Adipocyte (in vitro differentiated cells): Measurements from ENCODE around the gene FZR1.

Source experiments
- DNase-seq: peaks from one replicate; pipeline ENCODE4 v3.0.0-alpha.2; 2015; ENCODE audit warnings: low read depth
- H3K27me3 ChIP-seq: replicated peaks from 2 replicates; pipeline ENCODE4 v1.7.0; 2013; ENCODE audit warnings: mild to moderate bottlenecking, low read length, moderate library complexity; ENCODE audit not compliant: control insufficient read depth, insufficient read depth
- H3K36me3 ChIP-seq: 2 replicates; pipeline ENCODE4 v1.7.0; 2013; ENCODE audit warnings: low read length, mild to moderate bottlenecking, moderate library complexity; ENCODE audit not compliant: control insufficient read depth, insufficient read depth, severe bottlenecking
- H3K4me1 ChIP-seq: 2 replicates; pipeline ENCODE4 v1.7.0; 2013; ENCODE audit warnings: mild to moderate bottlenecking, low read length, moderate library complexity; ENCODE audit not compliant: control insufficient read depth, insufficient read depth
- H3K4me3 ChIP-seq: 2 replicates; pipeline ENCODE4 v1.7.0; 2013; ENCODE audit warnings: mild to moderate bottlenecking, low read length, moderate library complexity
- H3K9ac ChIP-seq: 2 replicates; pipeline ENCODE4 v1.7.0; 2013; ENCODE audit warnings: mild to moderate bottlenecking, low read length, moderate library complexity
- H3K9me3 ChIP-seq: 2 replicates; pipeline ENCODE4 v1.7.0; 2013; ENCODE audit warnings: mild to moderate bottlenecking, low read length, moderate library complexity; ENCODE audit not compliant: control insufficient read depth

The FZR1 gene

GRCh38 chr19:3537438-3538240, 31.5 kb downstream of the FZR1 start:
- Histone ChIP-seq H3K9ac (no peak overlapping the region), H3K36me3 (peaks cover 32% of the 10 kb centered on the region), H3K27me3 (no peaks in the 10 kb centered on the region), H3K4me3 (no peak overlapping the region), H3K9me3 (no peaks in the 10 kb centered on the region), H3K4me1 (peaks cover 11% of the 10 kb centered on the region)
- DNase-seq, result no peak

- peaks cover 11% of the 10 kb centered on the region for H3K4me1 ChIP-seq
- no peak for DNase-seq
Measured at GRCh38 chr19:3538258-3538929, 32.3 kb downstream of the FZR1 start.

GRCh38 chr19:3538965-3539755, 33.0 kb downstream of the FZR1 start, which contains the start of gene TEKTIP1:
TEKTIP1 (plus strand) TSS chr19:3539174; CDS start chr19:3539178, 4 bp downstream.
- H3K36me3 ChIP-seq, result peaks cover 18% of the 10 kb centered on the region
- H3K27me3 ChIP-seq, result no peaks in the 10 kb centered on the region
- H3K4me1 ChIP-seq, result peaks cover 11% of the 10 kb centered on the region
- no peak within 1 kb of the TSS for H3K9ac ChIP-seq
- no peak within 1 kb of the TSS for H3K4me3 ChIP-seq
- H3K9me3 ChIP-seq, result no peaks in the 10 kb centered on the region
- no peak for DNase-seq

More at GRCh38 chr19:3538258-3538929, 32.3 kb downstream of the FZR1 start:
- no peak overlapping the region for H3K4me3 ChIP-seq
- peaks cover 24% of the 10 kb centered on the region for H3K36me3 ChIP-seq
- no peaks in the 10 kb centered on the region for H3K27me3 ChIP-seq
- H3K9ac ChIP-seq, result no peak overlapping the region
- H3K9me3 ChIP-seq, result no peaks in the 10 kb centered on the region

GRCh38 chr19:3539756-3540118, 33.6 kb downstream of the FZR1 start:
- peaks cover 16% of the 10 kb centered on the region for H3K36me3 ChIP-seq

GRCh38 chr19:3543150-3544057, 37.3 kb downstream of the FZR1 start:
- H3K4me1 ChIP-seq, result no peaks in the 10 kb centered on the region

More at GRCh38 chr19:3539756-3540118, 33.6 kb downstream of the FZR1 start:
- H3K27me3 ChIP-seq, result no peaks in the 10 kb centered on the region
- H3K4me3 ChIP-seq, result no peak overlapping the region
- H3K9me3 ChIP-seq, result no peaks in the 10 kb centered on the region
- no peak overlapping the region for H3K9ac ChIP-seq
- no peak for DNase-seq
- H3K4me1 ChIP-seq, result peaks cover 11% of the 10 kb centered on the region

GRCh38 chr19:3544058-3544376, 37.9 kb downstream of the FZR1 start:
- Histone ChIP-seq H3K9me3 (no peaks in the 10 kb centered on the region), H3K27me3 (no peaks in the 10 kb centered on the region), H3K9ac (no peak overlapping the region), H3K4me1 (no peaks in the 10 kb centered on the region), H3K4me3 (no peak overlapping the region), H3K36me3 (peaks cover 35% of the 10 kb centered on the region)
- no peak for DNase-seq

More at GRCh38 chr19:3543150-3544057, 37.3 kb downstream of the FZR1 start:
- Histone ChIP-seq H3K4me3 (no peak overlapping the region), H3K9ac (no peak overlapping the region), H3K36me3 (peaks cover 35% of the 10 kb centered on the region), H3K27me3 (no peaks in the 10 kb centered on the region), H3K9me3 (no peaks in the 10 kb centered on the region)
- no peak for DNase-seq

- Histone ChIP-seq H3K4me1 (no peaks in the 10 kb centered on the region), H3K9me3 (no peaks in the 10 kb centered on the region), H3K4me3 (no peak overlapping the region), H3K9ac (no peak overlapping the region), H3K36me3 (peaks cover 35% of the 10 kb centered on the region), H3K27me3 (no peaks in the 10 kb centered on the region)
- DNase-seq, result peak; percentile 73
Measured at GRCh38 chr19:3544742-3545668, 38.9 kb downstream of the FZR1 start.

GRCh38 chr19:3545669-3546034, 39.5 kb downstream of the FZR1 start:
- no peak overlapping the region for H3K9ac ChIP-seq
- H3K4me1 ChIP-seq, result no peaks in the 10 kb centered on the region
- H3K27me3 ChIP-seq, result no peaks in the 10 kb centered on the region
- no peaks in the 10 kb centered on the region for H3K9me3 ChIP-seq
- DNase-seq, result no peak
- peaks cover 36% of the 10 kb centered on the region for H3K36me3 ChIP-seq
- no peak overlapping the region for H3K4me3 ChIP-seq

- no peaks in the 10 kb centered on the region for H3K27me3 ChIP-seq
- no peak for DNase-seq
- no peak overlapping the region for H3K9ac ChIP-seq
- no peaks in the 10 kb centered on the region for H3K9me3 ChIP-seq
- no peak overlapping the region for H3K4me3 ChIP-seq
- no peaks in the 10 kb centered on the region for H3K4me1 ChIP-seq
- H3K36me3 ChIP-seq, result peaks cover 41% of the 10 kb centered on the region
Measured at GRCh38 chr19:3546119-3546518, 40.0 kb downstream of the FZR1 start.

- Histone ChIP-seq H3K27me3 (no peaks in the 10 kb centered on the region), H3K9ac (no peak overlapping the region), H3K9me3 (no peaks in the 10 kb centered on the region), H3K4me1 (no peaks in the 10 kb centered on the region), H3K4me3 (no peak overlapping the region), H3K36me3 (peaks cover 38% of the 10 kb centered on the region)
- peak; percentile 33 for DNase-seq
Measured at GRCh38 chr19:3547301-3547731, 41.2 kb downstream of the FZR1 start.
